Measurements from ENCODE around the gene TESK1. TPM values are rescaled to one million over a fixed set of nuclear protein-coding genes. Genes with fewer than 3 reads are reported as not detected.
"Not testable (repeated sequence)": the region's sequence is repeated elsewhere in the genome, so short reads cannot be mapped to it uniquely, and the experiment has no call there.

TESK1 gene
- polyA plus RNA-seq, 3 donors = 2.9 to 38.3 (median 2.9) TPM

- peak overlapping the region in 1 of 2 donors; percentile 25 for H3K27ac ChIP-seq (ENCODE audit: low read depth in 1 of 2, low read length in 2 of 2)
- not testable (repeated sequence) for H3K9ac ChIP-seq (ENCODE audit: insufficient read depth, low read length, poor library complexity, severe bottlenecking)
- whole genome bisulfite sequencing (ENCODE audit: insufficient coverage) = 95% methylated on average over 8 of the region's 9 CpGs
Measured at GRCh38 chr9:35637427-35637955, 32.4 kb downstream of the TESK1 start.

DNA sequence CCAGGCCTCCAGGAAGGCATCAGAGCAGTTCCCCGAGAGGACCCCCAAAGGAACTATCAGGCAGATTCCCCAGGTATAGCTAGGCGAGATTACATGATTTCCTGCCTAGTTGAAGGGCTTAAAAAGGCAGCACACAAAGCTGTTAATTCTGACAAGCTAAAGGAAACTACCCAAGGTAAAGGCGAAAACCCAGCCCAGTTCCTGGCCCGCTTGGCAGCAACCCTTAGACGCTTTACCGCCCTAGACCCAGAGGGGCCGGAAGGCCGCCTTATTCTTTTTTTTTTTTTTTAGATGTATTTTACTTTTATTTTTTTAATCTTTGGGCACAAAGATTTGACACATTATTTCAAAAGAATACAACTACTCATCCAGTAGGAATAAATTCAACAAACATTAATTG lies 33.7 kb downstream of the TESK1 start:
- H3K79me2 ChIP-seq (ENCODE audit: insufficient read depth, low read length); H3K27me3 ChIP-seq (ENCODE audit: control insufficient read depth in 2 of 2, insufficient read depth in 2 of 2, low read length in 2 of 2); H3K36me3 ChIP-seq (replicated peaks in 1 of 2; ENCODE audit: control insufficient read depth in 1 of 2, insufficient read depth in 2 of 2, low read length in 2 of 2); H2AFZ ChIP-seq (ENCODE audit: insufficient read depth, low read depth, low read length, poor library complexity, severe bottlenecking); H4K20me1 ChIP-seq (ENCODE audit: insufficient read depth, low read length); H3K9ac ChIP-seq (ENCODE audit: insufficient read depth, low read length, poor library complexity, severe bottlenecking); H3K9me3 Mint-ChIP-seq; H3K27me3 Mint-ChIP-seq (ENCODE audit: low read depth in 3 of 3); H3K9me3 ChIP-seq (replicated peaks in 1 of 2; ENCODE audit: control insufficient read depth in 1 of 2, insufficient read depth in 1 of 2, low read length in 2 of 2); DNase-seq; H3K27ac Mint-ChIP-seq; intact Hi-C loops (cut with micrococcal nuclease); H3K4me2 ChIP-seq (replicated peaks; ENCODE audit: extremely low read depth, low read length, poor library complexity, severe bottlenecking); H3K4me3 ChIP-seq (replicated peaks in 1 of 3; ENCODE audit: low read depth in 2 of 3, low read length in 3 of 3); H3K4me3 Mint-ChIP-seq: not testable (repeated sequence)
- Histone ChIP-seq H3K4me1 (ENCODE audit: control insufficient read depth in 1 of 2, insufficient read depth in 2 of 2, low read length in 2 of 2) (peaks cover 82 to 89% of the 10 kb centered on the region in 2 donors), H3K27ac (ENCODE audit: low read depth in 1 of 2, low read length in 2 of 2) (peak overlapping the region; percentile 32 to 76)
- Mint-ChIP-seq H3K36me3 (peaks cover 12% of the 10 kb centered on the region in 2 donors), H3K4me1 (peaks cover 96% of the 10 kb centered on the region)
- WGBS (ENCODE audit: insufficient coverage) = 14% methylated on average over 2 of the region's 8 CpGs

More at GRCh38 chr9:35637427-35637955, 32.4 kb downstream of the TESK1 start:
- H3K27me3 Mint-ChIP-seq (ENCODE audit: low read depth in 3 of 3); H3K4me3 Mint-ChIP-seq; H3K9me3 Mint-ChIP-seq; H3K36me3 Mint-ChIP-seq; H2AFZ ChIP-seq (ENCODE audit: insufficient read depth, low read depth, low read length, poor library complexity, severe bottlenecking); DNase-seq; H3K4me3 ChIP-seq (replicated peaks in 1 of 3; ENCODE audit: low read depth in 2 of 3, low read length in 3 of 3); H3K9me3 ChIP-seq (replicated peaks in 1 of 2; ENCODE audit: control insufficient read depth in 1 of 2, insufficient read depth in 1 of 2, low read length in 2 of 2); H3K36me3 ChIP-seq (replicated peaks in 1 of 2; ENCODE audit: control insufficient read depth in 1 of 2, insufficient read depth in 2 of 2, low read length in 2 of 2); H3K79me2 ChIP-seq (ENCODE audit: insufficient read depth, low read length); H4K20me1 ChIP-seq (ENCODE audit: insufficient read depth, low read length); H3K27me3 ChIP-seq (ENCODE audit: control insufficient read depth in 2 of 2, insufficient read depth in 2 of 2, low read length in 2 of 2); intact Hi-C loops (cut with micrococcal nuclease); H3K4me2 ChIP-seq (replicated peaks; ENCODE audit: extremely low read depth, low read length, poor library complexity, severe bottlenecking): not testable (repeated sequence)
- Mint-ChIP-seq H3K4me1 (peaks cover 88% of the 10 kb centered on the region), H3K27ac (peak overlapping the region; percentile 35 to 92 (median 81))
- peaks cover 85 to 89% of the 10 kb centered on the region in 2 donors for H3K4me1 ChIP-seq (ENCODE audit: control insufficient read depth in 1 of 2, insufficient read depth in 2 of 2, low read length in 2 of 2)

GRCh38 chr9:35639225-35639624 lies 34.2 kb downstream of the TESK1 start:
- H3K4me3 Mint-ChIP-seq; DNase-seq; H3K79me2 ChIP-seq (ENCODE audit: insufficient read depth, low read length); H3K9ac ChIP-seq (ENCODE audit: insufficient read depth, low read length, poor library complexity, severe bottlenecking); H3K9me3 Mint-ChIP-seq; H3K27me3 ChIP-seq (ENCODE audit: control insufficient read depth in 2 of 2, insufficient read depth in 2 of 2, low read length in 2 of 2); intact Hi-C loops (cut with micrococcal nuclease); H4K20me1 ChIP-seq (ENCODE audit: insufficient read depth, low read length); H2AFZ ChIP-seq (ENCODE audit: insufficient read depth, low read depth, low read length, poor library complexity, severe bottlenecking); H3K36me3 ChIP-seq (replicated peaks in 1 of 2; ENCODE audit: control insufficient read depth in 1 of 2, insufficient read depth in 2 of 2, low read length in 2 of 2); H3K9me3 ChIP-seq (replicated peaks in 1 of 2; ENCODE audit: control insufficient read depth in 1 of 2, insufficient read depth in 1 of 2, low read length in 2 of 2); H3K27me3 Mint-ChIP-seq (ENCODE audit: low read depth in 3 of 3): not testable (repeated sequence)
- Histone ChIP-seq H3K4me2 (replicated peaks; ENCODE audit: extremely low read depth, low read length, poor library complexity, severe bottlenecking) (peak overlapping the region; percentile 19), H3K4me3 (replicated peaks in 1 of 3; ENCODE audit: low read depth in 2 of 3, low read length in 3 of 3) (peak overlapping the region in 1 of 3 experiments; percentile 42), H3K4me1 (ENCODE audit: control insufficient read depth in 1 of 2, insufficient read depth in 2 of 2, low read length in 2 of 2) (peaks cover 85 to 89% of the 10 kb centered on the region in 2 donors), H3K27ac (ENCODE audit: low read depth in 1 of 2, low read length in 2 of 2) (peak overlapping the region in 1 of 2 donors; percentile 76)
- no CpG with 5 or more reads among the region's 1 CpG for WGBS (ENCODE audit: insufficient coverage)
- Mint-ChIP-seq H3K27ac (peak overlapping the region in 6 of 7 donors; percentile 59 to 82 (median 79)), H3K4me1 (peaks cover 94% of the 10 kb centered on the region), H3K36me3 (peaks cover 12% of the 10 kb centered on the region in 2 donors)
